ENCODE data around the gene SGTA.
"Not testable (repeated sequence)": the region's sequence is repeated elsewhere in the genome, so short reads cannot be mapped to it uniquely, and the experiment has no call there.

Gene SGTA

DNA sequence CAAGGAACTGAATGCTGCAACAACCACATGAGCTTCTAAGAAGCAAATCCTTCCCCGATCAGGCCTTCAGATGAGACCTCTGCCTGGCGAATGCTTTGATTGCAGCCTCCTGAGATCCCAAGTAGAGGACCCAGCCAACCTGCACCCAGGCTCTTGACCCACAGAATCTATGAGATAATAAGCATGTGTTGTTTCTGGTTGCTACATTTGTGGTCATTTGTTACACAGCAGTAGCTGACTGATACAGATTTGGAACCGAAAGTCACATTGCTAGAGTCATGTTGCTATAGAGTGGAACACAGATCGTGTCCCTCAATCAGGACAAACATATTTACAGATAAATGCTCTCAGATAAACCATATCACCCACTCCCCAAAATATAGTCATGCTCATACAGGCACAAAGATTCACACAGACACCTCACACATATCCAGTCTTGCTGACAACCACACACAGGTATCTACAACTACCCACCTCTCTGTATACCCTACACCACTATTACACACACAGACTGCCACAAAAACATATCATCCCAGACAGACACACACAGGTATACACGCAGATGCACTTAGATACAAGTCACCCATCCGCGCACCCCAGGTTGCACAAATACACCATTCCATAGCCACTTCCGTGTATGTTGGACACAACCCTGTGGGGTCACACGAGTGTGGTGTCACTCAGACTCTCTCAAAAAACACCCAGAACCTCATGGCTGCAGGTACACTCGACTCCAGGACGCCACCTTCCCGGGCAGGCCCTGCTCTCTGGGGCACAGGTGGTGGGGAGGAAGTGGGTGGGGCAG lies 67.4 kb downstream of the SGTA start:
- no peak overlapping the region for H3K27ac ChIP-seq (ENCODE audit: poor library complexity, severe bottlenecking)
- peaks cover 10% of the 10 kb centered on the region for H3K27me3 ChIP-seq (ENCODE audit: insufficient read depth, poor library complexity, severe bottlenecking)
- peaks cover 4% of the 10 kb centered on the region for H3K9me3 ChIP-seq (ENCODE audit: severe bottlenecking)
- no peaks in the 10 kb centered on the region for H3K4me1 ChIP-seq (ENCODE audit: insufficient read depth, poor library complexity, severe bottlenecking)
- DNase-seq (ENCODE audit: low spot score) (no peak), ATAC-seq (ENCODE audit: low read depth) (no peak)
- H3K4me3 ChIP-seq (ENCODE audit: severe bottlenecking): no peak overlapping the region
- H3K36me3 ChIP-seq (ENCODE audit: low read depth): no peaks in the 10 kb centered on the region
- TF ChIP-seq, protein P1, sequence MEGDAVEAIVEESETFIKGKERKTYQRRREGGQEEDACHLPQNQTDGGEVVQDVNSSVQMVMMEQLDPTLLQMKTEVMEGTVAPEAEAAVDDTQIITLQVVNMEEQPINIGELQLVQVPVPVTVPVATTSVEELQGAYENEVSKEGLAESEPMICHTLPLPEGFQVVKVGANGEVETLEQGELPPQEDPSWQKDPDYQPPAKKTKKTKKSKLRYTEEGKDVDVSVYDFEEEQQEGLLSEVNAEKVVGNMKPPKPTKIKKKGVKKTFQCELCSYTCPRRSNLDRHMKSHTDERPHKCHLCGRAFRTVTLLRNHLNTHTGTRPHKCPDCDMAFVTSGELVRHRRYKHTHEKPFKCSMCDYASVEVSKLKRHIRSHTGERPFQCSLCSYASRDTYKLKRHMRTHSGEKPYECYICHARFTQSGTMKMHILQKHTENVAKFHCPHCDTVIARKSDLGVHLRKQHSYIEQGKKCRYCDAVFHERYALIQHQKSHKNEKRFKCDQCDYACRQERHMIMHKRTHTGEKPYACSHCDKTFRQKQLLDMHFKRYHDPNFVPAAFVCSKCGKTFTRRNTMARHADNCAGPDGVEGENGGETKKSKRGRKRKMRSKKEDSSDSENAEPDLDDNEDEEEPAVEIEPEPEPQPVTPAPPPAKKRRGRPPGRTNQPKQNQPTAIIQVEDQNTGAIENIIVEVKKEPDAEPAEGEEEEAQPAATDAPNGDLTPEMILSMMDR (IDR thresholded peaks at IDR 0.05; ENCODE audit: poor library complexity, severe bottlenecking): no peak

DNA sequence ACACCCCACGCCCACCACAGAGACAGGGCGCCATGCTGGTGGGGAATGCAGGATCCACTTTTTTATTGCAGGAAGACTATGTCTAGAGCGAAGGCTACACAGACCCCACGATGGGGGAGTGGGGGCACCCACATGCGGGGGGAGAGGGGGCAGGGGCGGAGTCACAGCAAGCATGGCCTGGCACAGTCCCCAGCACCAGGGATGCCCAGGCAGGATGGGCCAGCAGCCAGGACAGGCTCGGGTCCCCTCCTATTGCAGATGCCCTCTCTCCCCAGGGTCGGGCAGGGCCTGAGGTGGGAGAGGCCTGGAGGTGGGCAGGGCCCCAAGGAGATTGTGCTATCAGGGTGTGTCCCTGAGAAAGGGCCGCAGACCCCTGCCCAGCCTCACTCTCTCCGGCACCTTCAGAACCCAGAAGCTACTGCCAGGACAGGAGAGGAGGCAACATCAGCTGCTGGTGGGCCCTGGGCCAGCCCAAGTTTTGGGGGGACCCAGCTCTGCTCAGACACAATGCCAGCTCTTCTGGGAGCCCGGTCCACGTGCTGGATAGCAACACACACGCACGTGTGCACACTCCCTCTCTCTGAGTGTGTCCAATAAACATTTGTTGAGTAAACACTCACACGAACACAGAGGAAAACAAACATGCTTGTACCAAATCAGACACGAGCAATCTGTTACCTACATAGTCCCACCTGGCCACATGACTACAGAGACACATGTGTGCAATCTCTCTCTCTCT lies 68.4 kb downstream of the SGTA start:
- Histone ChIP-seq H3K27me3 (ENCODE audit: insufficient read depth, poor library complexity, severe bottlenecking) (peaks cover under 1% of the 10 kb centered on the region), H3K4me1 (ENCODE audit: insufficient read depth, poor library complexity, severe bottlenecking) (no peaks in the 10 kb centered on the region), H3K27ac (ENCODE audit: poor library complexity, severe bottlenecking) (no peak overlapping the region), H3K4me3 (ENCODE audit: severe bottlenecking) (no peak overlapping the region), H3K9me3 (ENCODE audit: severe bottlenecking) (peaks cover 4% of the 10 kb centered on the region), H3K36me3 (ENCODE audit: low read depth) (no peaks in the 10 kb centered on the region)
- no peak for DNase-seq (ENCODE audit: low spot score)
- TF ChIP-seq, protein P1 (IDR thresholded peaks at IDR 0.05; ENCODE audit: poor library complexity, severe bottlenecking): no peak
- ATAC-seq (ENCODE audit: low read depth): no peak

DNA sequence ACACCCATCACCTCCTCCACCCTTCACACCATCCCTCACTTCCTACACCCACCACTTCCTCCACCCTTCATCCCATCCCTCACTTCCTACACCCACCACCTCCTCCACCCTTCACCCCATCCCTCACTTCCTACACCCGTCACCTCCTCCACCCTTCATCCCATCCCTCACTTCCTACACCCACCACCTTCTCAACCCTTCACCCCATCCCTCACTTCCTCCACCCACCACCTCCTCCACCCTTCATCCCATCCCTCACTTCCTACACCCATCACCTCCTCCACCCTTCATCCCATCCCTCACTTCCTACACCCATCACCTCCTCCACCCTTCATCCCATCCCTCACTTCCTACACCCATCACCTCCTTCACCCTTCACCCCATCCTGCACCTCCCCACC lies 69.0 kb downstream of the SGTA start:
- H3K27ac ChIP-seq (ENCODE audit: poor library complexity, severe bottlenecking); ATAC-seq (ENCODE audit: low read depth); DNase-seq (ENCODE audit: low spot score); H3K27me3 ChIP-seq (ENCODE audit: insufficient read depth, poor library complexity, severe bottlenecking); H3K4me3 ChIP-seq (ENCODE audit: severe bottlenecking); H3K4me1 ChIP-seq (ENCODE audit: insufficient read depth, poor library complexity, severe bottlenecking); H3K9me3 ChIP-seq (ENCODE audit: severe bottlenecking); H3K36me3 ChIP-seq (ENCODE audit: low read depth): not testable (repeated sequence)

DNA sequence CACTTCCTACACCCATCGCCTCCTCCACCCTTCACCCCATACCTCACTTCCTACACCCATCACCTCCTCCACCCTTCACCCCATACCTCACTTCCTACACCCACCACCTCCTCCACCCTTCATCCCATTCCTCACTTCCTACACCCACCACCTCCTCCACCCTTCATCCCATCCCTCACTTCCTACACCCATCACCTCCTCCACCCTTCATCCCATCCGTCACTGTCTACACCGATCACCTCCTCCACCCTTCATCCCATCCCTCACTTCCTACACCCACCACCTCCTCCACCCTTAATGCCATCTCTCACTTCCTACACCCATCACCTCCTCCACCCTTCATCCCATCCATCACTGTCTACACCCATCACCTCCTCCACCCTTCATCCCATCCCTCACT lies 69.9 kb downstream of the SGTA start:
- H3K36me3 ChIP-seq (ENCODE audit: low read depth); H3K9me3 ChIP-seq (ENCODE audit: severe bottlenecking); H3K4me3 ChIP-seq (ENCODE audit: severe bottlenecking); H3K27ac ChIP-seq (ENCODE audit: poor library complexity, severe bottlenecking); DNase-seq (ENCODE audit: low spot score); H3K4me1 ChIP-seq (ENCODE audit: insufficient read depth, poor library complexity, severe bottlenecking); ATAC-seq (ENCODE audit: low read depth); H3K27me3 ChIP-seq (ENCODE audit: insufficient read depth, poor library complexity, severe bottlenecking): not testable (repeated sequence)

DNA sequence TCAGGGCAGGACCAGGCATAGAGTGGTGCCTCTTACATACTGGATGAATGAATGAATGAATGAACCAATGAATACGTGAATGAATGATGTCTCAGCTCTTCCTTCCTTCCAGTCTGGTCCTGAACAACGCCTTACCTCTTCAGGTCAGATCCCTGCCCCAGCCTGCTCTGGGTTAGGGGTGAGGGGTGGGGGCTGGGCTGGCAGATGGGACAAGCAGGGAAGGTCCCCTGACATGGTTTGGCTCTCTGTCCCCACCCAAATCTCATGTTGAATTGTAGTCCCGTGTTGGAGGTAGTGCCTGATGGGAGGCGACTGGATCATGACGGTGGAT lies 71.2 kb downstream of the SGTA start:
- Histone ChIP-seq H3K27me3 (ENCODE audit: insufficient read depth, poor library complexity, severe bottlenecking) (no peaks in the 10 kb centered on the region), H3K9me3 (ENCODE audit: severe bottlenecking) (peaks cover 4% of the 10 kb centered on the region), H3K36me3 (ENCODE audit: low read depth) (no peaks in the 10 kb centered on the region), H3K4me1 (ENCODE audit: insufficient read depth, poor library complexity, severe bottlenecking) (no peaks in the 10 kb centered on the region), H3K27ac (ENCODE audit: poor library complexity, severe bottlenecking) (no peak overlapping the region), H3K4me3 (ENCODE audit: severe bottlenecking) (no peak overlapping the region)
- TF ChIP-seq, protein P1 (IDR thresholded peaks at IDR 0.05; ENCODE audit: poor library complexity, severe bottlenecking): no peak
- DNase-seq (ENCODE audit: low spot score) (no peak), ATAC-seq (ENCODE audit: low read depth) (no peak)

All from RWPE2 (cell line).